Right kidney (tissue), 1 donor: ENCODE measurements around the gene ACAA2.
"Not testable (repeated sequence)": the region's sequence is repeated elsewhere in the genome, so short reads cannot be mapped to it uniquely, and the experiment has no call there.

ENCODE experiments used
- DNase-seq: peaks from one replicate; pipeline ENCODE4 v3.0.0-alpha.2; 2016

The ACAA2 gene

DNA sequence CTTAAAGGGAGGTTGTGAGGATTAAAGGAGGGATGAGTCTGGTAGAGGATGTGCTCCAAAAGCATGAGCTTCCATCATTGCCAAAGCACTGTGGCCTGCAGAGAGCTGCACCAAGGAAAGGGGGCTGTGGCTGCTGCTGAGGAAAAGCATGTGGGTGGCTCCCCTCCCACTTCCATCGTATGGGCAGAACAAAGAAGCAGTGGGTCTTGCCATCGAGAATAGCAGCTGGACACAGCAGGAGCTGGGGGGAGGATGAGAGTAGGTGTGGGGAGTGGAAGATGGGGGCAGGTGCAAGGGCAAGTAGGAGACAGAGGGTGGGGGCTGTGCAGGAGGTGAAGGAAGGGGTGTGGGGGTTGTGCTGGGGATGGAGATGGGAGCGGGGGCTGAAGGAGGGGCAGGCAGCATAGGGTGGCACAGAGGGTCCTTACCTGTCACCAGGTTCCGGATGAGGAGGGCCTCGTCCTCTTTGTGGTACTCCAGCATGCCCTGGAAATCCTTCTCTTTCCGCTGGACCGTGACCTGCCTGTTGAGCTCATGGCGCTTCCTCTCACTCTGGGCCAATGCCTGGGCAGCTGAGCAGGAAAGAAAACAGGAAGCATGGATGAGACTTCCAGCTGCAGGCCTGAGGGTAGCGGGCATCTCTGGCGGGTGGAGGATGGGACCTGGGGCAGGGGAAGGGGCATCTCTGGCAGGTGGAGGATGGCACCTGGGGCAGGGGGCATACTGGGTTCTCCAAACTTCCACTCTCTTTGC is 33.6 kb upstream of the ACAA2 start:
- DNase-seq: no peak

DNA sequence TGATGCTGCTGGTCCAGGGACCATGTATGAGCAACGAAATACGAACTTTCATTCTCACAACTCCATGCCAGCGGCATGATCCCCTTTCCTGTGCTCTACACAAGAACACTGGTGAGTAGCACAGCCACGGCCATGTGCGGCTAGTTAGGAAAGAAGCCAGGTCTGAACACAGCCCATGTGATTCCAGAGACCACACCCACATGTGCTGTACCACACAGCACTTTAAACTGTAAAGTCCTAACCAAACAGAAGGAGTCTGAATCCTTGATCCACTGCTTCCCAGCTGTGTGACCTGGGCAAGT is 33.0 kb upstream of the ACAA2 start:
- no peak for DNase-seq

DNA sequence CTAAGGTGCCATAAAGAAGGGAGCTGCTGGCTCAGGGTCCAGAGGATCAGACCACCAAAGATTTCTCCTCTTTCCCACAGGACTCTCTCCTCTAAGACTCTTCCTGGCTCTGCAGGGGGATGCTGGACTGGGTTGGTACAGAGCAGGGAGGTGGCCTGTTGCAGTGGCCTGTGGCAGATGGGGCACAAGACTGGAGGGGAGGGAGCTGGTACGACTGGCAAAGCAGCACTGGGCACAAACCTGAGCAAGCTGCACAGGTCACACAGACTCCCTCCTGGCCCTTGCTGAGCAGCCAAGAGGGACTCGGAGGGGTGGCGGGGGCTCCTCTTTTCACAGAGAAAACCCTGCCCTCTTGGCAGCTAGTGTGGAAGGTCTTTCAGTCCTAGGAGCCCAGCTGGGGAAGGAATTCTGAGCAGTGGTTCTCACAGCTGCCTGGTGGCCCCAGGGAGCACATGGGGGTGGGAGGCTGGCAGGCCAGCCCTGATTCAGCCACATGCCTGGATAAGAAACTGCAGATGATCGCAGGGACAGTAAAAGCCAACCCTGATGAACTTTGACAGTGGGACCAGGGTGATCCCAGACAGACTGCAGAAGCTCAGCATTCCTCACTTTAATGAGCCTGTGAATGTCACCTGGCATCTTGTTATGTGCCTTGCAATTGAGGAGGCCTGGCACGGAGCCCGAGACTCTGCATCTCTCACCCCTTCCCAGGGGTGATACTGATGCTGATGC is 32.5 kb upstream of the ACAA2 start:
- no peak for DNase-seq

DNA sequence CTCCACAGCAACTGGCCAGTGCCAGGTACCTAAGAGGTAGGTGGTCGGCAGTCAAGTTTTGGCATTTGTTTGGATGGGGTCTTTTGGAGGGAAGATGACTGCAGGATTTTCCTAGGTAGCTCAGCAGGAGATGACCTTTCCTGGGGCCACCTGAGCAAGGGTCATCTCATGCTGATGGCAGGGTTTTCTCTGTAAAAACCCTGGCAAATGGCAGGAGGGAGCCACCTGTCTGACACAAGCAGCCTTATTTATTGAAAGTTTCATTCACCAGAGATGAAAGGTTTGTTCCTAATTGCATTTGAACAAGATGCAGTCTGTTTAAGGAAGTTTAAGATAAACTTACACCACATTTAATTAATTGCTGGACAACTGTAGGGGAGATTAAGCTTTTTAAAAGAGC is 31.6 kb upstream of the ACAA2 start:
- no peak for DNase-seq

DNA sequence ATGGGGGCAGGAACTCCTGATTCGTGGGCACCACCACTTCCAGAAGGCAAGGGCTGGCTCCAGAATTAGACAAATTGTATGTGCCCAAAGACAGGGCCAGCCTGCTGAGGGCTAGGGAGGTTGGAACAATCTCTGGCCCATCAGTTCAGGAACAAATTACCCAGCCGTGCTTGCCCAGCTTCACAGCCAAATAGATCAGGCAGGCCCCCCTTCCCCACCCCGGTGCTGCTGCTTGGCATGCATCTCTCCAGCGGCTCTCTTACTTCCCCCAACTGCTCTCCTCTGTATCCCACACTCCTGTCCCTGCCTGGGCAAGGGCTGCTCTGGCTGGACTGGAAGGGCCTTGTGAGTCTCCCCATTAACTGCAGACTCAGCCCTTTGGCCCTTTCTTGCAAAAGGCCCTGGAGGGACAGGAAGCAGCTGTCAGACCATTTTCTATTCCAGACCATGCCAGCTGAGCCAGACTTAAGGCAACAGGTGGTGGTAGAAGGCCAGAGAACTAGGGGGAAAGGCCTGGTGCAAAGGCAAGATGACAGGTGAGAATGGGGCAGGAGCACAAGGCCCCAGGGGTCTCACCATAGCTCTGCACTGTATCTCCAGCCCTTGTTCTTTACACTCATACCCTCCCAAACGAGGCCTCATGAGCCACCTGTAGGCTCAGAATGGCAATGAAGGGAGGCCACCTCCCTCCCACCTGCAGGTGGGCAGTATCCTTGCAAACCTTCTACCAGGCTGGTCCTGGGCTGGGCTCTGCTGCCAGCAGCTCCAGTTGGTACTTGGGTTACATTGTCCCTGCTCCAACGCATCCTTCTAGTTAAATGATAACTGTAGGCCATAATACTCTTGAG is 30.7 kb upstream of the ACAA2 start:
- DNase-seq: no peak

DNA sequence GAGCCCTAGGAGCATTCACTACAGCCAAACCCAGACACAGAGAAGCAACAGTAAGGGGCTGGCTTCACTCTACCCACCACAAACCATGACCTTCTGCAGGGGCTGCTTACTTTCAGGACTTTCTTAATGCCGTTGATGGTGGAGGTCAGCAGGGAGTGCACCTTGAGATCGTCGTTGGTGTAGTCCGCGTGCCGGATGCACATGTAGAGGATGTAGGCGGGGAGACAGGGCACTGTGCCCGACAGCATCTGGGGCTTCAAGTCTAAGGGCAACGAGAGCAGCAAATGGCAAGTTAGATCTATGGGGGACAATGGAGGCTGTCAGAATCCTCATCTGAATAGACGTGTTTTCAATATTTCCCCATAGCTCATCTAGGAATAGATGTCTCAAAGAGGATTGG is 29.8 kb upstream of the ACAA2 start:
- DNase-seq: no peak

DNA sequence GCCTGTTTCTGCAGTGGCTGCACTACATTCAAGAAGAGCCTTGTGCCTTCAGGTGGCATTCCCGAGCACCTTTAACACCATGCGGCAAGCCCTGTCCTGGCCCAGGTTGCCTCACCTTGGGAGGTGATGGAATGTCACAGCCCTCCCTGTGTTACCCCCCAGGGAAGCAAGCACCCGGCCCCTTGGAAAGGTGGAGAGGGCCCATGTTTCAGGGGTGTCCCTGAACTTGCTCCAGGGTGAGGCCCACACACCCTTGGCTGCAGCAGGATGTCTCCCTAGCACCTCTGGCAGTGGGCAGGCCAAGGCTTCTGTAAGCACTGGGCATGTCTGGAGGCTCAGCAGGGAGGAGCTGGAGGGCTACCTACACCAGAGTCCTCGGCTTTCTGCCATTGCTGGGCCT is 29.3 kb upstream of the ACAA2 start:
- no peak for DNase-seq

DNA sequence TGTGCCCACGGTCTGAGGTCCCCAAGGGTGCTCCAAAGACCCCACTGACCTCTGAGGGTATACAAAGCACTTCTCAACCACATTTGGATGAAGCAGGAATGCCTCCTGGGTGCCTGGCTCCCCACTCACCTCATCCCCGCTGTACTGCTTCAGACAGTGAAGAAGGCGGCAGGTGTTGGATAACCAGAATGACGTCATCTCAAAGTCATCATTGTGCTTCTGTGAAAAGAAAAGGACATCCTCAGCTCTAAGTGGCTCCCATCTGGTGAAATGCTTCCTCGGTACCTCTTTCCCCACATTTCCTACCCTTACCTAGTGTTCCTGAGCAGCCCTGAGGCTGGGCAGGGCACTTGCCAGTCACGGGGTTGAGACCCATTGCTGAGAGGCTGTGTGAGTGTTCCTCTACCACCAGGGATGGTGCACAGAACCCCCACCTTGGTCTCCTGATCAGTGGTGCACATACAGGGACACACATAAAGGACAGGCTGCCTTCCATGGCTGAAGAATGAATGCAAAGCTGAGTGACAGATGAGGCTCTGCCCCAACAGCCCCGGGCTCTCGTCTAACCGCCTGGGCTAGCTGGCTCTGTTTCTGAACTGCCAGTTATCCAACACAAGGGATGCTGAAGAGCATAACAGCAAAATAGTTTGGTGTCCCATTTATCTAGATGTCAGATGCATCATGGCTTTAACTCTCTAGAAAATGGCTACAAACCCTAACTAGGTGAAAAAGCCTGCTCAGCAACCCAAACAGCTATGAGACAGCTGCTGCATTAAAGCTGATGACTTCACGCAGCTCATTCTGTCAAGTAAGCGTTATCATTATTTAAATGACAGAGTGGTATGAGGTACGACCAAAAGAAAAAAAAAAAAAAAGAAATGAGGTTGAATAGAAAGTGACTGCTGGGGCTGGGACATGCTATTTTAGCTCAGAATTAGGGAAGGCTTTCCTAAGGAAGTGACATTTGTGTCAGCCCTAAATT is 28.2 kb upstream of the ACAA2 start:
- no peak for DNase-seq

DNA sequence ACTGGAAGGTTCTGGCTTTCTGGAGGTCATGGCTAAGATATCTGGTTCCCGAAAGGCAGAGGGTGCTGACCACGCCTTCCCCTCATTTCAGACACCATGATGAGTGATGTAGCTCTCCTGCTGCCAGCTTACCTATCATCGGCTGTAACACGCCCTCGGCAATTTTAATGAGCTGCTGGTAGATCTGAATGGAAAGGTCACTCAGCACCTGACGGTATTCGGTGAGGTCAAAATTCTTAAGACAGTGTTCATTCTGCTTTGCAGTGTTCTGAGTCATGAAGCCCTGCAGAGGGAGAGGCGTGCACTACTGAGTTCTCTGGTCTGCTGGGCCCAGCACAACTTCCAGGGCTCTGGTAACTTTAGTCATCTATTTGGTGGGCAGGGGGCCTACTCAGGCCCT is 25.7 kb upstream of the ACAA2 start:
- no peak for DNase-seq

DNA sequence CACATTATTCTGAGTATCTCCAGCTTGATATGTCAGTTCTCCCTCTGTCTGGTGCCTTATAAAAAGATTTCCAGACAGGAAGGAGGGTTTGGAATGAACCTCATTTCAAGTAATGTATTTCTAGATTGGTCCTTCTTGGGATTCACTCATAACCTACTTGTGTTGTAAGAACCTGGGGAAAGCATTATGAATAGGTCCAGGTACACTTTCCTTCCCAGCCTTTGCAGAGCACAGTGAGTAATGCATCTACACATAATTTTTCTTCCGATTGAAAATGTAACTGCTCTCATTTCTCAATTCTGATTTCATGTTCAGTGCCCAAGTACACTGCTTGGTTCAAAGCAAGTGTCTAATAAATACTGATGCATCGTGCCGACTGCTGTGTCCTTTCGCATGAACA is 25.0 kb upstream of the ACAA2 start:
- no peak for DNase-seq

DNA sequence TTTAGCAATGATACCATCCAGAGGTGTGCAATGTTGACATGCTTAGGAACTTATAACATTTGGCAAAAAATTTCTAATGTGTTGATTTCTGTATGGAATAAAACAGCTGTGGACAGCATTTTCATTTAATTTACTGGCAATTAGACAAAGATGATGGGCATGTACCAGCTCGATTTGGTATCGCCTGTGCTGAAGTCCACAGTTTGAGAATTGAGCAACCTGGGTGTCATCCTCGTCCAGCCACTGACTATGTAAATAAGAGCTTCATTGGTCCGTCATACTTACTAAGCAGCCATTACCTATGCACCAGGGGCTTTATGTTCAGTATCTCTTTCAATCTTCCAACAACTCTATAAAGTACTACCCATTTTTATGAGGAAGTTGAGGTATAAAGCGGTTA is 24.6 kb upstream of the ACAA2 start:
- no peak for DNase-seq

DNA sequence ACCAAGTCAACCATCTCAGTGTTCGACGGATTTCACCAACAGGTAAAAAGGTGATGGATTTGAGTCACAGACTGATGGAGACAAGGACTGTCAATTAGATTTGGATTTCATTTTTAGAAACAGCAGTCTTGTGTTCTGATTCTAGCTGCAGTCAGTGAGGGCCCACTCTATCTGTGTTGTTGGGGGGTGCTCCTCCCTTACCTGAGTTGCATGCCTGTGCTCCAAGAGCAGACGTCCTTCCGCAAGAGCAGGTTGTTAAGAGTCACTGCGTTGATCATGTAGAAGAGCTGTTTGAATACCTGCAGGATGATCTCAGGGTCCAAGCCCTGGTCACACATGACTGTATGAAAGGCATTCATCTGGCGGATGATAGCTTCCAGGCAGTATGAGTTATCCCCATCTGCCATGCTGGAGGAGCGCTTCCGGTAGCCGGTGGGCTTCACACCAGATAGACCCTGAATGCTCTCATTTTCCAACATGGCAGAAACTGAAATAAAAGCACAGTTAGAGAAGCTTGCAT is 24.0 kb upstream of the ACAA2 start:
- not testable (repeated sequence) for DNase-seq

DNA sequence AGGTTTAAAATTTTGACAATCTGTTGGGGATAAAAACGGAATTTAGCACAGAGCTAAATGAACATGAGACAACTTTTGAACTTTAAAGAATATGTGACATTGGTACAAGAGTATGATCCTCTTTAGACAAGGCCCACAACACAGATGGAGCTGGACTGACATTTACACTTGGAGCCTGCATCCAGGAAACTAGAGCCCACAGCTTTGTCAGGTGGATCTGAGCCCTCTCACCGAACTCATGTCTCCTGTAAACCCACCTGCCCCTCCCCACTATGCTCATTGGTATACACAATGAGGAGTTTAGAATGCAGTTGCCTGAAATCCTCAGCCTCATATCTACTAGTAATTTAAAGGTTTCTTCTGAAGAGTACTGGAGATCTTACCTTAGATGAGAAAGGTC is 22.1 kb upstream of the ACAA2 start:
- DNase-seq: no peak

DNA sequence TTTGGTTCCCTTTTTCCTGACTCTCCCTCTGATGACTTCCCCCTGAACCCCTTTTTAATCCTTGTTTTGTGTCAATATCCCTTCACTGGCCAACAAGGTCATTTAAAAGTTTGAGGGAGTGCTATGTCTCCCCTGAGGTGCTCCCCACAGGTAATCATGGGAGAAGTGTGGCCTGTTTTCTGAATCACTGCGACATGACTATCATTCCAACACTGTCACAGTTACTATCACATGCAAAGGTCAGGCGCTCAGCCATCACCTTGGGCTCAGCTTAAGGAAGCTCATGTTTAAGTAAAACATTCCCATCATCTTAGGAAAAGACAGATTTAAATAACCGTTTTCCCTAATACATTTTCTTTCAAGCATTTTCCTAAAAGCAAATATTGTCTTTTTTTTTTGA is 20.9 kb upstream of the ACAA2 start:
- DNase-seq: no peak

DNA sequence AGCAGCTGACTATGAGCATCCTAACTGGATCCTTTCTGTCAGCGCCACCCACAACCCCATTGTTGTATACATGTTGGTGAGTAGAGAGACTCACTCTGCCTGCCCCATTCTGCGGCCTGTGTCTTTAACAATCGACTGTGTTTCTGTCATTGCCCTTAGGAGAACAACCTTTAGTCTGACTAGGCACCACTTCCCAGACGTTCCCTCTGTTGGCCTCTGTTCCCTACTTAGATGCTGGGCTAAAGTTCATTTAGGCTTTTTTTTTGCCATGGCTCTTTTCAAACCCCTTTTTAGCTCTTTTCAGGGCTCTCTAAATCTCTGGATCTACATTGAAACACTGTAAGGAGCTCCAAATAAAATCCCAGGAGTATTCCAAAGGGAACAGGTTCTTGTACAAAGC is 20.5 kb upstream of the ACAA2 start:
- no peak for DNase-seq

DNA sequence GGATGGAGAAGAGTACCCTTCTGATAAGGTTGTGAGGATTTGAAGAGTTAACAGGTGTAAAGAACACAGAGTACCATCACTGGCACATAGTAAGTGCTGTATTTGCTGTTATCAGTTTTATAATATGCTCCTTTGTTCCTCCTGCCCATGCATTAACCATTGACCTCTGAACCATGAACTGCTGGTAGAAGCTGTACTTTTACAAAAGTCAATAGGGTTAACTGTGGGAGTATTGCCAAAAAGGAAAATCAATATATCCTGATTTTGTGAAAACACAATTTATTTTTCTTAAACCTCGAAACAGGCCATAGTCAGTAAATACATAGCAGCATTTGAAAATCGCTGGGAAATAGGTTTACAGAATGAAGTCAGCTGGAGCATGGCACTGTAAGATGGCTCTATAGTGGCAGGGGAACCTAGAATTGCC is 18.9 kb upstream of the ACAA2 start:
- no peak for DNase-seq

DNA sequence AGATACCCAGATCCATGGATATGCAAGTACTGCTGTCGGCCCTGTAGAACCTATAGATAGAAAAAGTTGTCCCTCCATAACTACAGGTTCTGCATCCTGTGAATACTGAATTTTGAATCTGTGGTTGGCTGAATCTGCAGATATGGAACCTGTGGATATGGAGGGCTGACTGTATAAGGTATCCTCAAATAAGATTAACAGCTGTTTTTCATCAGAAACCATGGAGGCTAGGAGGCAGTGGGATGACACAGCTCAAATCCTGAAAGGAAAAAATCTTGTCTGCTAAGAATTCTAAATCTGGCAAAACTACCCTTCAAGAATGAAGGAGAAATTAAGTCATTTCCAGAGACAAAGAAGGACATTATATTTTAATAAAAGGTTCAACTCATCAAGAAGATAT is 14.7 kb upstream of the ACAA2 start:
- DNase-seq: no peak

DNA sequence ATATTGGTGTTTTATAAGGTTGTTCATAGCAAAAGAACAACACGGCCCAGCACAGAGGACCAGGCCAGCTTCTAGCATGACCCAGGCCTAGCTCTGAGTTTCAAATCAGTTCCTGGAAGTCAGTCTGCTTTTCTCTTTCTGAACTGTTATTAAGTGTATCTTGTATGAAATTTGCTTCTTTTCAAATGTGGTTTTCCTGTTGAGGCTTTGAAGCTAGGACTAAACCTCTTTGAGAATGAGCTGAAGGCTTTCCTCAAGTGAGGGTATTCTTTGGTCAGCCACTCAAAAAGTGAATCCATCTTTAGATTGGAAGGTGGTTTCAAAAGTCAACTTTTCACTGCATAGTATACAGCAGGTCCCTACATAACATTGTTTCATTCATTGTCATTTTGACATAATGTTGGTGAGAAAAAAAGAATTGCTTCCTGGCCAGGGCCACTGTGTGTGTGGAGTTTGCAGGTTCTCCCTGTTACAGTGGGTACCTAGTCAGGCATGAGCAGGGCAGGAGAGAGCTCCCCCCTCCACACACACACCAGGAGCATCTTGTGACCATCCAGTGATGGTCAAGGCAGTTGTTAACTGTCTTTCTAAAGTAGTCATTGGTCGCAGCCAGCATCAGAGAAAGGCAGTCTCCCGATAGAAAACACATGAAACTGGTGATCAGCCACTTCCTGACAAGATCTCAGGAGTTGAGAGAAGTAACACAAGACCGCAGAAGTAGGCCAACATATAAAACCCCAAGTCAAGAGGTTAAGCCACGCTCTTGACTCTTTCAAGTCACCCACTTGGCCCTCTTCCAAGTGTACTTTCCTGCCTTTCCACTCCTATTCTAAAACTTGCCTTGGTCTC is 6.7 kb upstream of the ACAA2 start:
- DNase-seq: no peak

DNA sequence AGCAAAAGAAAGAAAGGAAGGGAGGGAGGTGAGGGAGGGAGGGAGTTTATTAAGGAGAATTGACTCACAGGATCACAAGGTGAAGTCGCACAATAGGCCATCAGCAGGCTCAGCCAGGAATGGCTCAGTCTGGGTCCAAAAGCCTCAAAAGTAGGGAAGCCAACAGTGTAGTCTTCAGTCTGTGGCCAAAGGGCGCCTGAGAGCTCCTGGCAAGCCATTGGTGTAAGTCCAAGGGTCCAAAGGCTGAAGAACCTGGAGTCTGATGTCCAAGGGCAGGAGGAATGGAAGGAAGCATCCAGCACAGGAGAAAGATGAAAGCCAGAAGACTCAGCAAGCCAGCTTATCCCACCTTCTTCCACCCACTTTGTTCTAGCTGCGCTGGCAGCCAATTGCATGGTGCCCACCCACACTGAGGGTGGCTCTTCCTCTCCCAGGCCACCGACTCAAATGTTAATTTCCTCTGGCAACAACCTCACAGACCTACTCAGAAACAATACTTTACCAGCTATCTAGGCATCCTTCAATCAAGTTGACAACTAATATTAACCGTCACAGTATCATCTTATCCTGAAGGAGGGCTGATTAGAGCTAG is 5.8 kb upstream of the ACAA2 start:
- no peak for DNase-seq

DNA sequence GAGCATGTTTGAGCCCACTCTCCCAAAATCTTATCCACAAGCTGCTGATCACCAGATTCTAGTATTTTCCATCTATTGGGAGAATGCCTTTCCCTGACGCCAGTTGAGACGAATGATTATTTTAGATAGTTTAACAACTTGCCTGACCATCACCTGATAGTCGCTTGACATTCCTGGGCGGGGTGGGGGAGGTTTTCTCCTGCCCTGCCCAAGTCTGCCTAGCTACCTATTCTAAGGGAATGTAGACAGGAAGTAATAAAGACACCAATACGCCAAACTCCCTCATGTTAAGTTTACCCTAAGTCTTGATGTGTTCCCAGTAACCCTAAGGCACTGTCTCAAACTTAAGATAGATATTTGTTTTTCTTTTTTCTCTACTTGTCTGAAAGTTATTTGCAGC is 4.6 kb upstream of the ACAA2 start:
- no peak for DNase-seq

DNA sequence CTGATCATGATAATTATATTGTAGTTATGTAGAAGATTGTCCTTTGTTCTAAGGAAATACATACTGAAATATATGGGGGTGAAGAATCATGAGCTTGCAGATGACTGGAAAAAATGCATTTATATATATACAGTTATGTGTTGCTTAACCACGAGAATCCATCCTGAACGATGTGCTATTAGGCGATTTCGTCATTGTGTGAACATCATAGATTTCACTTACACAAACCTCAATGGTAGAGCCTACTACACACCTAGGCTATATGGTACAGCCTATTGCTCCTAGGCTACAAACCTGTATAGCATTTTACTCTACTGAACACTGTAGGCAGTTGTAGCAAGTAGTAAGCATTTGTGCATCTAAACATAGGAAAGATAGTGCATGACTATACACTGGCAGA is 2.6 kb upstream of the ACAA2 start:
- no peak for DNase-seq
